ENCODE data around the gene SIGLEC1.

DNA sequence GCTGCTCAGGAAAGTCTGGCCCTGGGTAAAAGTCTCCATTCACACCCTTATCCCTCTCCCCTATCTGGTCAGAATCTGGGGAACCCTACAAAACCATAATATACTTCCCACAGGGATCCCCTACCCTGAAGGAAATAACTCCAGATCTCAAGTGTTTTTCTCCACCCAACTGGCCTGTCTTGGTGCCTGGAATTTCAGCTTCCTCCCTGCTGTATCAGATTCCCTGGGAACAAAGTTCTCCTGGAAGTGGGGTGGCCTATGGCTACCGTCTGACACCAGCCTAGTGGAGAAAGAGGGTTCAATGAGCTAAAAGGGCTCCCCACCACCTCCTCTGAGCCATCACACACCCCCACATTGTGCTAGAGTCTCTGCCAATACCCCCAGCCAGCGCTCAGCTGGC is 35.1 kb upstream of the SIGLEC1 start:
- TF ChIP-seq POLR2A (IDR thresholded peaks at IDR 0.05) (no peak), POLR2AphosphoS5 (IDR thresholded peaks at IDR 0.05) (no peak)
- TF ChIP-seq, protein P1, sequence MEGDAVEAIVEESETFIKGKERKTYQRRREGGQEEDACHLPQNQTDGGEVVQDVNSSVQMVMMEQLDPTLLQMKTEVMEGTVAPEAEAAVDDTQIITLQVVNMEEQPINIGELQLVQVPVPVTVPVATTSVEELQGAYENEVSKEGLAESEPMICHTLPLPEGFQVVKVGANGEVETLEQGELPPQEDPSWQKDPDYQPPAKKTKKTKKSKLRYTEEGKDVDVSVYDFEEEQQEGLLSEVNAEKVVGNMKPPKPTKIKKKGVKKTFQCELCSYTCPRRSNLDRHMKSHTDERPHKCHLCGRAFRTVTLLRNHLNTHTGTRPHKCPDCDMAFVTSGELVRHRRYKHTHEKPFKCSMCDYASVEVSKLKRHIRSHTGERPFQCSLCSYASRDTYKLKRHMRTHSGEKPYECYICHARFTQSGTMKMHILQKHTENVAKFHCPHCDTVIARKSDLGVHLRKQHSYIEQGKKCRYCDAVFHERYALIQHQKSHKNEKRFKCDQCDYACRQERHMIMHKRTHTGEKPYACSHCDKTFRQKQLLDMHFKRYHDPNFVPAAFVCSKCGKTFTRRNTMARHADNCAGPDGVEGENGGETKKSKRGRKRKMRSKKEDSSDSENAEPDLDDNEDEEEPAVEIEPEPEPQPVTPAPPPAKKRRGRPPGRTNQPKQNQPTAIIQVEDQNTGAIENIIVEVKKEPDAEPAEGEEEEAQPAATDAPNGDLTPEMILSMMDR (IDR thresholded peaks at IDR 0.05), result no peak
